ENCODE measurements around the gene PDIA6.

- TF ChIP-seq CTCF (conservative IDR thresholded peaks at IDR 0.05; ENCODE audit: low read depth, low read length) (no peak), EZH2 (IDR thresholded peaks at IDR 0.05; ENCODE audit: borderline replicate concordance, low read depth, low read length, poor library complexity, severe bottlenecking) (no peak)
These were observed 49.2 kb upstream of the PDIA6 start for GRCh38 chr2:10861765-10862164.

Data from A673 (cell line).